ENCODE results near the gene GM2A.

GM2A gene

GRCh38 chr5:151214614-151215545 is 38.1 kb upstream of the GM2A start:
- POLR2A ChIA-PET (ENCODE audit: low non-redundant PET) = interaction anchor here (0.5 to 0.6 kb wide), 2 partner anchors 169 to 729 kb away, joined by 3 read pairs; no protein-coding TSS in a partner anchor

GRCh38 chr5:151215546-151215880 is 37.5 kb upstream of the GM2A start:
- TF ChIP-seq CTCF (conservative IDR thresholded peaks at IDR 0.05; ENCODE audit: low read depth) = no peak
- H3K27ac ChIP-seq = no peak overlapping the region
- ChIA-PET POLR2A (ENCODE audit: low non-redundant PET) (no interaction called here), CTCF (interaction anchor here (0.6 kb wide), 1 partner anchor 308 kb away, joined by 4 read pairs; no protein-coding TSS in a partner anchor)
- no peak for DNase-seq (ENCODE audit: low spot score)

More at GRCh38 chr5:151214614-151215545, 38.1 kb upstream of the GM2A start:
- no peak for TF ChIP-seq CTCF (conservative IDR thresholded peaks at IDR 0.05; ENCODE audit: low read depth)
- no peak overlapping the region for H3K27ac ChIP-seq
- CTCF ChIA-PET = interaction anchor here (0.6 to 1.5 kb wide), 4 partner anchors 10 to 309 kb away, joined by 3 to 4 read pairs (median 3); no protein-coding TSS in a partner anchor
- no peak for DNase-seq (ENCODE audit: low spot score)

GRCh38 chr5:151216781-151217180 is 36.2 kb upstream of the GM2A start:
- no peak for TF ChIP-seq CTCF (conservative IDR thresholded peaks at IDR 0.05; ENCODE audit: low read depth)
- ChIA-PET POLR2A (ENCODE audit: low non-redundant PET) (interaction anchor here (0.6 kb wide), 1 partner anchor 54 kb away, joined by 5 read pairs; no protein-coding TSS in a partner anchor), CTCF (no interaction called here)
- no peak for DNase-seq (ENCODE audit: low spot score)
- no peak overlapping the region for H3K27ac ChIP-seq

- ChIA-PET CTCF (interaction anchor here (0.6 kb wide), 1 partner anchor 87 kb away, joined by 3 read pairs; no protein-coding TSS in a partner anchor), POLR2A (ENCODE audit: low non-redundant PET) (no interaction called here)
- H3K27ac ChIP-seq = no peak overlapping the region
- DNase-seq (ENCODE audit: low spot score) = no peak
- no peak for TF ChIP-seq CTCF (conservative IDR thresholded peaks at IDR 0.05; ENCODE audit: low read depth)
These were observed 34.8 kb upstream of the GM2A start for GRCh38 chr5:151218177-151218576.

DNA sequence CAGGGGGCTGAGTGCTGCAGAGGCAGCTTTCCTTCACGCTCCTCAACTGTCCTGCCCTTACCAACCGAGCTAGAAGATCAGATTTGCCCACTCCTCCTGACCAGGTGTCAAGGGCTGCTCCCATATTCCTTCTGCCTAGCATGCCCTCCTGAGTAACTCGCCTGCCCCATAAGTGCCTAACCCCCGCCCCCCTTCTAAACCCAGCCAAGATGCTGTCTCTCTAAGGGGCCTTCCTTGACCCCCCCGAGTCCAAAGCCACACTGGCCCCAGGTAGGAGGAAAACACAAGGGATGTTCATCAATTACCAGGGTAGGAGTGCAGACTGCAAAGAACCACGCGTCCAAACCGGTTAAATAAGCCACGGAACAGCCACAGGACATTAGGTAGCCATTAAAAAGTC is 33.8 kb upstream of the GM2A start:
- TF ChIP-seq CTCF (conservative IDR thresholded peaks at IDR 0.05; ENCODE audit: low read depth) = no peak
- ChIA-PET CTCF (interaction anchor here (0.5 to 0.6 kb wide), 3 partner anchors 24 to 289 kb away, joined by 3 to 4 read pairs (median 3); no protein-coding TSS in a partner anchor), POLR2A (ENCODE audit: low non-redundant PET) (interaction anchor here (0.7 kb wide), 1 partner anchor 461 kb away, joined by 3 read pairs; no protein-coding TSS in a partner anchor)
- H3K27ac ChIP-seq = no peak overlapping the region
- no peak for DNase-seq (ENCODE audit: low spot score)

GRCh38 chr5:151219789-151220188 is 33.2 kb upstream of the GM2A start:
- POLR2A ChIA-PET (ENCODE audit: low non-redundant PET) = no interaction called here
- no peak for DNase-seq (ENCODE audit: low spot score)
- no peak for TF ChIP-seq CTCF (conservative IDR thresholded peaks at IDR 0.05; ENCODE audit: low read depth)
- H3K27ac ChIP-seq = no peak overlapping the region
- CTCF ChIA-PET = interaction anchor here (0.7 kb wide), 1 partner anchor 230 kb away, joined by 3 read pairs; no protein-coding TSS in a partner anchor
